ENCODE measurements around the gene NRCAM. TPM values are rescaled to one million over a fixed set of nuclear protein-coding genes. Genes with fewer than 3 reads are reported as not detected.
"Not testable (repeated sequence)": the region's sequence is repeated elsewhere in the genome, so short reads cannot be mapped to it uniquely, and the experiment has no call there.

NRCAM gene
- total and polyA plus RNA-seq, 2 donors (not counting 1 experiment from before 2014, with no cell fraction given), result 0.75 to 4.6 TPM

- peaks cover 9% of the 10 kb centered on the region for H3K4me1 Mint-ChIP-seq
Measured at GRCh38 chr7:108467391-108467790, 11.2 kb upstream of the NRCAM start.

GRCh38 chr7:108466322-108466721, 10.1 kb upstream of the NRCAM start:
- intact Hi-C loops (cut with micrococcal nuclease); H3K9me3 ChIP-seq (ENCODE audit: control extremely low read depth in 1 of 3, control insufficient read depth in 2 of 3, insufficient read depth in 1 of 3, low read length in 2 of 3); POLR2A ChIA-PET; H3K4me2 ChIP-seq (replicated peaks; ENCODE audit: low read depth, low read length, poor library complexity, severe bottlenecking); H2AFZ ChIP-seq (ENCODE audit: insufficient read depth, low read depth, low read length, poor library complexity, severe bottlenecking); H3K79me2 ChIP-seq (ENCODE audit: control insufficient read depth, insufficient read depth, low read length); H3K27ac ChIP-seq (ENCODE audit: low read length in 2 of 2); DNase-seq; H3K4me3 ChIP-seq (ENCODE audit: control extremely low read depth in 1 of 5, extremely low read depth in 1 of 5, insufficient read depth in 1 of 5, low read depth in 2 of 5, low read length in 4 of 5); H3K36me3 ChIP-seq (replicated peaks in 1 of 2; ENCODE audit: control extremely low read depth in 1 of 2, control insufficient read depth in 1 of 2, extremely low read depth in 1 of 2, insufficient read depth in 2 of 2, low read length in 1 of 2); ATAC-seq (ENCODE audit: low read depth); H3K4me1 Mint-ChIP-seq; H3K9me3 Mint-ChIP-seq (ENCODE audit: insufficient read depth); H3K27ac Mint-ChIP-seq; H4K20me1 ChIP-seq (ENCODE audit: control insufficient read depth, insufficient read depth, low read length, poor library complexity, severe bottlenecking); H3K9ac ChIP-seq (ENCODE audit: low read length); H3K4me3 Mint-ChIP-seq: not testable (repeated sequence)
- Histone ChIP-seq H3K27me3 (replicated peaks in 1 of 4; ENCODE audit: control extremely low read depth in 1 of 4, control insufficient read depth in 3 of 4, insufficient read depth in 4 of 4, low read length in 3 of 4) (peaks cover 0 to 16% (median 11%) of the 10 kb centered on the region in 4 experiments), H3K4me1 (ENCODE audit: control insufficient read depth in 2 of 2, insufficient read depth in 2 of 2, low read length in 2 of 2) (peaks cover 9 to 11% of the 10 kb centered on the region in 2 donors)
- WGBS (ENCODE audit: insufficient coverage), result no CpG with 5 or more reads among the region's 2 CpGs
- CTCF ChIA-PET, result interaction anchor here (3.5 kb wide), 1 partner anchor 12 kb away, joined by 48 read pairs; the partner anchor contains the start of gene NRCAM
- peaks cover 36% of the 10 kb centered on the region for H3K27me3 Mint-ChIP-seq

More at GRCh38 chr7:108467391-108467790, 11.2 kb upstream of the NRCAM start:
- ChIA-PET CTCF (interaction anchor here (0.7 to 3.5 kb wide), 6 partner anchors 13 to 284 kb away, joined by 3 to 48 read pairs (median 6); partner anchors contain the start of gene NRCAM), POLR2A (interaction anchor here (0.7 kb wide), 1 partner anchor 309 kb away, joined by 8 read pairs; no protein-coding TSS in a partner anchor)
- peaks cover 7% of the 10 kb centered on the region for H4K20me1 ChIP-seq (ENCODE audit: control insufficient read depth, insufficient read depth, low read length, poor library complexity, severe bottlenecking)
- no peak overlapping the region for H3K9ac ChIP-seq (ENCODE audit: low read length)
- no CpG with 5 or more reads among the region's 2 CpGs for WGBS (ENCODE audit: insufficient coverage)
- no peaks in the 10 kb centered on the region for H3K36me3 ChIP-seq (replicated peaks in 1 of 2; ENCODE audit: control extremely low read depth in 1 of 2, control insufficient read depth in 1 of 2, extremely low read depth in 1 of 2, insufficient read depth in 2 of 2, low read length in 1 of 2)
- Mint-ChIP-seq H3K27ac (no peak overlapping the region), H3K9me3 (ENCODE audit: insufficient read depth) (no peaks in the 10 kb centered on the region), H3K4me3 (no peak overlapping the region), H3K27me3 (peaks cover 30% of the 10 kb centered on the region)
- H3K27me3 ChIP-seq (replicated peaks in 1 of 4; ENCODE audit: control extremely low read depth in 1 of 4, control insufficient read depth in 3 of 4, insufficient read depth in 4 of 4, low read length in 3 of 4), result peaks cover 0 to 16% (median 7%) of the 10 kb centered on the region in 4 experiments
- intact Hi-C loops (cut with micrococcal nuclease), result no loop called here
- no peak overlapping the region for H3K4me3 ChIP-seq (ENCODE audit: control extremely low read depth in 1 of 5, extremely low read depth in 1 of 5, insufficient read depth in 1 of 5, low read depth in 2 of 5, low read length in 4 of 5)
- TF ChIP-seq EZH2 (IDR thresholded peaks at IDR 0.05; ENCODE audit: borderline replicate concordance, insufficient read depth, low read depth, low read length, poor library complexity, severe bottlenecking), result no peak
- no peak for TF ChIP-seq CTCF (IDR thresholded peaks at IDR 0.05)
- peaks cover 9 to 11% of the 10 kb centered on the region in 2 donors for H3K4me1 ChIP-seq (ENCODE audit: control insufficient read depth in 2 of 2, insufficient read depth in 2 of 2, low read length in 2 of 2)
- H3K9me3 ChIP-seq (ENCODE audit: control extremely low read depth in 1 of 3, control insufficient read depth in 2 of 3, insufficient read depth in 1 of 3, low read length in 2 of 3), result no peaks in the 10 kb centered on the region
- no peak overlapping the region for H3K27ac ChIP-seq (ENCODE audit: low read length in 2 of 2)
- H2AFZ ChIP-seq (ENCODE audit: insufficient read depth, low read depth, low read length, poor library complexity, severe bottlenecking), result no peak overlapping the region
- no peak overlapping the region for H3K4me2 ChIP-seq (replicated peaks; ENCODE audit: low read depth, low read length, poor library complexity, severe bottlenecking)
- no peaks in the 10 kb centered on the region for H3K79me2 ChIP-seq (ENCODE audit: control insufficient read depth, insufficient read depth, low read length)
- DNase-seq, result no peak
- no peak for ATAC-seq (ENCODE audit: low read depth)

Data from B cell (primary cell).